AG08395 (cell line): ENCODE results near the gene WASHC4.
A peak's percentile ranks its signal among the peaks of the same experiment; 100 is the strongest.
"Not testable (repeated sequence)": the region's sequence is repeated elsewhere in the genome, so short reads cannot be mapped to it uniquely, and the experiment has no call there.

Experiments used
- DNase-seq: peaks from one replicate; pipeline ENCODE4 v3.0.0; 2012; ENCODE audit warnings: mixed read lengths, low spot score

WASHC4 gene

GRCh38 chr12:105164068-105164467 is 56.5 kb downstream of the WASHC4 start:
- DNase-seq: no peak

DNA sequence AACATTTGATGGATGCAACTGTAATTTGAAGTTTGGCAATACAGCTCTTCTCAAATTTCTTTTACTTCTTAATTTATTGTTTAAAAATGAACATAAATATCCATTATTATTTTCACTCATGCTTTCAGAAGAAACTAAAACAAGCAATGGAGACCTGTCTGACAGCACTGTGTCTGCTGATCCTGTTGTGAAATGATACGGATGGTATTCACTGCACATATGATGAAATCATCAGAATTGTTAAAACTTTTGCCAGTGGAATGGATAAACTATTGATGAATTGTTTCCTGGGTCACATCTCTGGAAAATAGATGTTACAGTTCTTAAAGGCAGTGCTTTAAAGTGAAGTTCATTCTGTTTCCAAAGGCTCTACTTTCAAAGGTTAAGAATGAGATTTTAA is 59.2 kb downstream of the WASHC4 start:
- DNase-seq: no peak

DNA sequence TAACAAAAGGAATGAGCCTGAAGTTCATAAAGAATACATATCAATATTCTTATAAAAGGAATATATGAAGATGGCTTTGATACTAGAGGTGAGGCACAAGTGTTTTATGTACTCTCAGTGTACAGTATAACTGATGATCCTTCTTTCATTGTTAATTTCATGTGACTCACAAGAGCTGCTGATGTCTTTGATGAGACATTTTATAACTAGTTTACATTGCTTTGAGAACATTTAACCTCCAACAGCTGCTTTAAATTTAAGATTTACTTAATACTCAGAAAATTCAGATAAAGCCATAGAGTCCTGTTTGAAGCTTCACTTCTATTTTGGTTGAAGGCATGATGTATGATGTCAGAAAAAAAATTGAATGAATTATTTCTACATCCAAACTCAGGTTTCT is 59.8 kb downstream of the WASHC4 start:
- no peak for DNase-seq

DNA sequence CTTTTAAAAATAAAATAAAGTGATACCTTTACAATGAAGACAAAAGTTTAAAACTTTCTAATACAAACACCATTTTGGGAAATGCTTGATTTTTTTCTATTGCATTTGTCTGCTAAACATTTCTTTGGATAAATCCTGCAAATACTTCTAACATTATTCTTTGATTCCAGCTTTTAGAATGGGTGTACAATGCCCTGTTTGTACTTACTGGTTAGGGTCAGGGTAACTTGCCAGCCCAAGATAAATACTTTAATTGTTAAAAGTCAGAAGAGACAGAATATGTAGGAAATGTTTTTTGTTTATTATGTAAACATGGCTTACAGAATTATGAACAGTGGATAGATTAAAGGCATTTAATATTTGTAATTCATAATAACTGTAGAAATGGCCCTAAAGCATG is 60.5 kb downstream of the WASHC4 start:
- no peak for DNase-seq

DNA sequence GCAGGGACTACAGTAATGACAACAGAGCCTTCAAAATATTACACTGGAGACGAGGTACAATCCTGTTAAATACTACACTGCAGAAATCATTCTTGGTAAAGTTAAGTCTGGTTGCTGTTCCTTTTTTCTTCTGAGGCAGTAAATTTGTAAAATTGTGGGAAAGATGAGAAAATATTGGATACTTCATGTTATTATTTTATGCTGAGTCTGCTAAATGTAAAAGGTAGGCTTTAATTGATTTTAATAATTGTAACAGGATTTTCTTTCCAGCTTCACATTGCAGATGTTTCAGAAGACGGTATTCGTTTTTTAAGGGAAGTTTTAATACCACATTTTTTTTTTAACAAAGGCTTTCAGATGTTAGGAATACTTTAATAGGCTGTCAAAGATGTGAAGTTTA is 62.6 kb downstream of the WASHC4 start:
- DNase-seq: no peak

GRCh38 chr12:105171691-105172436 is 64.3 kb downstream of the WASHC4 start:
- DNase-seq: no peak

GRCh38 chr12:105175397-105175990 is 68.0 kb downstream of the WASHC4 start:
- DNase-seq: no peak

DNA sequence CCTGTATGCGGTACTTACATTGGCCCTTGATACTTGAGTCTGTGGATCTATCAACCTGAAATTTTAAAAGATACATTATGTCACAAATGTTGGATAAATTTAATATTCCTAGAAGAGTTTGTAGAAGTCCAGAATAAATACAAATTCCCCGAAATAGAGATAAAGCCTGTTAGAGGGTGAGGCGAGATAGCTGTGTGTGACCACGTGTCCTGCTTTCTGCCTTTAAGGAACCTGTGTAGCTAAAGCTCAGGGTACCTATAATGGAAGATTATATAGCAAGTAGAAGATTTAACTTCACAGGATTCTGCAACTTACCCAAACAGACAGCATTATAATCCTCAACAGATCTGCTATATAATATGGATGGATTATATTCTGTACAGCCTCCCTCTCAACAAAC is 69.7 kb downstream of the WASHC4 start:
- no peak for DNase-seq

DNA sequence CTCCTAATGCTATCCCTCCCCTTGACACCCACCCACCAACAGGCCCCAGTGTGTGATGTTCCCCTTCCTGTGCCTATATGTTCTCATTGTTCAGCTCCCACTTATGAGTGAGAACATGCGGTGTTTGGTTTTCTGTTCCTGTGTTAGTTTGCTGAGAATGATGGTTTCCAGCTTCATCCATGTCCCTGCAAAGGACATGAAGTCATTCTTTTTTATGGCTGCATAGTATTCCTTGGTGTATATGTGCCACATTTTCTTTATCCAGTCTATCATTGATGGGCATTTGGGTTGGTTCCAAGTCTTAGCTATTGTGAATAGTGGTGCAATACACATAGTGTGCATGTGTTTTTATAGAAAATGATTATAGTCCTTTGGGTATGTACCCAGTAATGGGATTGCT is 71.6 kb downstream of the WASHC4 start:
- not testable (repeated sequence) for DNase-seq

DNA sequence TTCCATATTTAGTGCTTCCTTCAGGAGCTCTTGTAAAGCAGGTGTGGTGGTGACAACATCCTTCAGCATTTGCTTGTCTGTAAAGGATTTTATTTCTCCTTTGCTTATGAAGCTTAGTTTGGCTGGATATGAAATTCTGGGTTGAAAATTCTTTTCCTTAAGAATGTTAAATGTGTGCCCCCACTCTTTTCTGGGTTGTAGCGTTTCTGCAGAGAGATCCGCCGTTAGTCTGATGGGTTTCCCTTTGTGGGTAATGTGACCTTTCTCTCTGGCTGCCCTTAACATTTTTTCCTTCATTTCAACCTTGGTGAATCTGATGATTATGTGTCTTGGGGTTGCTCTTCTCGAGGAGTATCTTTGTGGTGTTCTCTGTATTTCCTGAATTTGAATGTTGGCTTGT is 75.9 kb downstream of the WASHC4 start:
- not testable (repeated sequence) for DNase-seq

DNA sequence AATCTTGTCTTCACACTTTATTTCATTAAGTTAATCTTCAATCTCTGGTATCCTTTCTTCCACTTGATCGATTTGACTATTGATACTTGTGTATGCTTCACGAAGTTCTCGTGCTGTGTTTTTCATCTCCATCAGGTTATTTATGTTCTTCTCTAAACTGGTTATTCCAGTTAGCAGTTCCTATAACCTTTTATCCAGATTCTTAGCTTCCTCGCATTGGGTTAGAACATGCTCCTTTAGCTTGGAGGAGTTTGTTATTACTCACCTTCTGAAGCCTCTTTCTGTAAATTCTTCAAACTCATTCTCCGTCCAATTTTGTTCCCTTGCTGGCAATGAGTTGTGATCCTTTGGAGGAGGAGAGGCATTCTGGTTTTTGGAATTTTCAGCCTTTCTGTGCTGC is 76.4 kb downstream of the WASHC4 start:
- not testable (repeated sequence) for DNase-seq

- DNase-seq: no peak
These were observed 81.8 kb downstream of the WASHC4 start for GRCh38 chr12:105189293-105189692.

GRCh38 chr12:105190530-105190929 is 83.0 kb downstream of the WASHC4 start:
- DNase-seq: no peak

DNA sequence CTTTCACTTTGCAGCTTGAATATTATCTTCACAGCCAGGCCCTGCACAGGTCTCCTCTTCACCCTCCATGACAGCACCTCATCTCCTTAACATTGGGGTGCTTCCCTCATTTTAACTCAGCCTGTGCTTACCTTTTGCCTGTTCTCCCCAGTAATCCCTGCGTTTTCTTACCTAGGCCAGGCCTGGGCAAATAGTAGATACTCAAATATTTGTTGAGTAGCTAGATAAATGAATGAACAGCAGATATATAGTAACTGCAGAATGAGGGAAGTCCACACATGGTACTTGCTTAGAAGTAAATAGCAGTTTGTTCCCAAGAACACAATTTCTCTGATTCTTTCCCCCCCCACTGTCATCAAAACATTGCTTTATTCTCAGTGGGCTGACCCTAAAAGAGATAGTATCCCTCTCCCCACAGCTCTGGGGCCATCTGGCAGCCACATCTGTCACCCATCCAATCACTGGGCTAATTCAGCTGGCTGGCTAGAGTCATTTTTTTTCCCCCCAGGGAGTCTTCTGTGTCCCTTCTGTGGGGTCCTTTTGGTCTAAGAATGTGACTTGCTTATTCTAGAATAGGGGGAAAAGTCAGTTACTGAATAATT is 85.2 kb downstream of the WASHC4 start:
- DNase-seq: no peak

GRCh38 chr12:105194947-105195346 is 87.4 kb downstream of the WASHC4 start:
- no peak for DNase-seq

GRCh38 chr12:105196090-105196489 is 88.6 kb downstream of the WASHC4 start:
- DNase-seq: no peak

DNA sequence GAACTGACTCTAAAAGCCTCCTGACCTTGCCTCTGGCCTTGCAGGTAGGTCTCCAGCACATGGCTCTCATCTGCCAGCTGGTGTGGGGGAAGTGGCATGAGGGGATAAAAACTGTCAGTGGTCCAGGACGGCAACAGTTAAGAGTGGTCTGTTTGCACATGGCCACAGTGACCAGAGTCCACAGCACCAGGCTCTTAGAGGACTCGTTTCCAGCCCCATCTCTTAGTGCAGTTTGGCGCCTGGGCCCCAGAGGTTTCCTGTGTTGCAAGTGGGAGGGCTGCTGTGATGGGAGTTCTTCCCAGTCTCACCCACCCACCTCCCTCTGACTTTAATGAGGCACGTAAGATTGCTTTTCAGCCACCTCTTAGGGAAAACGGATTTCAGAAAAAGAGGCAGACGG is 91.4 kb downstream of the WASHC4 start:
- no peak for DNase-seq

- no peak for DNase-seq
These were observed 92.9 kb downstream of the WASHC4 start for GRCh38 chr12:105200385-105200784.

DNA sequence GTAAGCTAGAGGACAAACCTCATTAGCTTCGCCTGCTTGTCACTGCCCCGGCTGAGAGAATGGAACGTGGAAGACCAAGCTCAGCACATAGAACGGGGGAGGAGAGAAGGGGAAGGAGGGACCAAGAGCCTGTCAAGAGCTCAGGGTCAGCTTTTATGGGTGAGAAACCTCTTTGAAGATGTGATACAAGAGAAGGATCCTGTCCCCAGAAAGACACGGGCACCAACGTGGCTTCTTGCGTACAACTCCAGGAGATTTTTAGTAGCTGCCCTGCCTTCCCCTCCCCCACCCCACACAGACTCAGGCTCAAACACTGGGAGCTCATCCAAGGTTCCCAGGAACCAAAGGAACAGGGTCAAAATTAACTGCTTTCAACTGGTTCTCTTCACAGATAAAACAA is 93.8 kb downstream of the WASHC4 start:
- DNase-seq: no peak

DNA sequence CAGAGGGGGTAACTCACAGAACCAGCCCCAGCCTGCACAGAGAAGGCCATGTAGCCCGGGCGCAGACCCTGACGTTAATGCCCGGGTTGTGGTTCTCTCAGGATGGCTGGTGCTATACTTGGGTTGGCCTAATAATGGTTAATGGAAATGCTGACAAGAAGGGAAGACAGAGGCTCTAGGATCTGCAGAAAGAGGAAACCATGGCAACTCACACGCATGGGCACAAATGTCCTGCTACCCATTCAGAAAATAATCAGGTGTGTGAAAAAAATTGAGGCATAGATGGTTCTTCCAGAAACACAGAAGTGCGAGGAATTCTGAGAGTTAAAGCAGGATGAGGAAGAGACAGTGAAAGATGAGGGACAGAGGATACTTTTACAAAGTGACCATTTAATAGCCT is 94.7 kb downstream of the WASHC4 start:
- no peak for DNase-seq

DNA sequence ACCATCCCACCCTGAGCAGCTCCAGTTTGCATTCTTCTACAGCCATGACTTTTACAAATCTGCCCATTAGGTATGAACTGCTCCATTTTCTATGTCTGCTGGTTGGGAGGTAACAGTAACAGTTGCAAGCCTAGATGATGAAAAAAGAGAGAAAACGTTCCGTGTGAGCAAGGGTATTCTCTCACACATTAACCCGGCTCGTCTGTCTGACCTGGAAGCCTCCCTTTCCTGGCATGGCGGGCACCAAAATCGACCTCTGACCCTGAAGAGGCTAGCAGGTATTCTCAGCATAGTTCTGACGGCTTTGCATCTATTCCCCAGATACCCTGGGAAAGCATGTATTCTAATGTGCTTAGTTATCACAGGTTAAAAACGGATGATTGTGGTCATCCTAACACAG is 96.6 kb downstream of the WASHC4 start:
- no peak for DNase-seq

DNA sequence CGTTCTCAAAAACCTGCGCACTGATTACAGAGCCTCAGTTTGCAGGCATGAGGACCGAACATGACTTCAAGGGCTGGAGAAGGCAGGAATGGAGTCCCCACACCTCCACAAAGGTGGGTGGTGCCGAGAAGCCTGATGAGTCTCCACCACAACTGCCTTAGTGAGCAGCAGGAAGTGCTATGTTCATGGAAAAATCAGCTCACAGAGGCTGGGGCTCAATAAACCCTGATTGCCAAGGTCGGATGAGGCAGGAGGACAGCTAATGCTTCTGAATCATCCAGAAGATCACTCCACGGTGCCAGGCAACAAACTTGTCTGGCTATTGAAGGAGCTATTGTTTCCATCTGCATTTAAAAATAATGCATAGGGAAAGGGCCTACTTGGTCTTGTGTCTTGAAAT is 97.4 kb downstream of the WASHC4 start:
- peak; percentile 86 for DNase-seq

DNA sequence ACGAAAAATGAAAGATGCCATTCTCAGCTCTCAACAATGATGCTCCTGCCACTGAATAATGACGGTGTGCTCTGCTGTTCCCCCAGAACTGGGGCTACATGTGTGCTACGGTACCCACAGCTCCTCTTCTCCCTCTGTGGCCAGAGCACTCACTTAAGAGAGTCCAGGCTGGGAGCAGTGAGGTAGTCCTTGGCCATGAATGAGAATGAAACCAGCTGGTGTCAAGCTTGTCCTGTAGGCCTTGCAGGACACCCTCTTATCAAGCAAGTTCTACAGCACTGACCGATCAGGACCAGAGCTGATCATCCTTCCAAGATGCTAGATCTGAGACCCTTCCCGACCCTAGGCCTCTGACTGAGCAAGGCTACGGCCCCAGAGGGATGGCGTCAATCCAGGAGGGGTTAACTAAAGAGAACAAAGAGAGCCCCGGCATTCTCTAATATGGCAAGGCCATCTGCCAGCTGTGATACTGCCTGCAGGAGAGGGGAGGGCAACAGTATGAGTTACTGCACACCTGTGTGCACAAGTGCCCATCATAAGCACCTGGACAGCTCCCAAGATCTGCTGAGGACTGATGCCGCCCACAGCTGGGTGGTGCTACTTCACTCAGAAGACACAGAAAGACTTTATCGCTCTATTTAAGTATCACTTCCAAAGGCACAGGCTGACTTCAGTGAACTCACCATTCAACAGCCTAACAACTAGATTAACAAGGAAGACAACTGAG is 98.0 kb downstream of the WASHC4 start:
- DNase-seq: no peak
